SK-N-SH treated with all-trans-retinoic acid at 6 μM for 48 hours (cell line): ENCODE data around the gene CTNND2.

ENCODE experiments used
- ATAC-seq: fragments of 200-7000 bp; cut with Tn5 transposase; 3 replicates; pipeline ENCODE4 v1.9.1; 2020; ENCODE audit warnings: mild to moderate bottlenecking, moderate library complexity
- ARNTL ChIP-seq: fragments of 450-650 bp; formaldehyde crosslinking; IDR thresholded peaks from 2 replicates; pipeline ENCODE4 v1.5.0; 2020; ENCODE audit warnings: low read depth, mild to moderate bottlenecking, moderate library complexity, borderline replicate concordance
- BACH2 ChIP-seq: fragments of 250-450 bp; sonication (Bioruptor Pico); IDR thresholded peaks from 2 replicates; pipeline ENCODE4 v1.9.0; 2021; ENCODE audit warnings: mild to moderate bottlenecking, borderline replicate concordance
- CREB5 ChIP-seq: fragments of 250-450 bp; sonication (Bioruptor Pico); IDR thresholded peaks from 2 replicates; pipeline ENCODE4 v1.5.1; 2020; ENCODE audit warnings: low read depth, mild to moderate bottlenecking, moderate library complexity
- CSDC2 ChIP-seq: fragments of 250-450 bp; sonication (Bioruptor Pico); IDR thresholded peaks from 2 replicates; pipeline ENCODE4 v1.5.0; 2020; ENCODE audit warnings: mild to moderate bottlenecking, moderate library complexity
- CSRNP3 ChIP-seq: fragments of 250-450 bp; sonication (Bioruptor Pico); IDR thresholded peaks from 2 replicates; pipeline ENCODE4 v1.5.1; 2021; ENCODE audit warnings: mild to moderate bottlenecking, moderate library complexity
- ESRRG ChIP-seq: fragments of 250-450 bp; sonication (Bioruptor Pico); IDR thresholded peaks from 2 replicates; pipeline ENCODE4 v1.6.1; 2021; ENCODE audit warnings: mild to moderate bottlenecking
- GLIS3 ChIP-seq: fragments of 250-450 bp; sonication (Bioruptor Pico); IDR thresholded peaks from 2 replicates; pipeline ENCODE4 v1.5.0; 2020; ENCODE audit warnings: mild to moderate bottlenecking, moderate library complexity
- OSR1 ChIP-seq: fragments of 250-450 bp; sonication (Bioruptor Pico); IDR thresholded peaks from 2 replicates; pipeline ENCODE4 v1.8.0; 2022; ENCODE audit warnings: moderate library complexity, mild to moderate bottlenecking, inconsistent platforms
- PATZ1 ChIP-seq: fragments of 250-450 bp; sonication (Bioruptor Pico); IDR thresholded peaks from 2 replicates; pipeline ENCODE4 v1.8.0; 2020; ENCODE audit warnings: mild to moderate bottlenecking, moderate library complexity, borderline replicate concordance
- POU6F1 ChIP-seq: fragments of 250-450 bp; sonication (Bioruptor Pico); IDR thresholded peaks from 2 replicates; pipeline ENCODE4 v1.8.0; 2021; ENCODE audit warnings: low read depth, mild to moderate bottlenecking, moderate library complexity, borderline replicate concordance
- PPARA ChIP-seq: fragments of 250-450 bp; sonication (Bioruptor Pico); IDR thresholded peaks from 2 replicates; pipeline ENCODE4 v1.5.0; 2020; ENCODE audit warnings: mild to moderate bottlenecking, borderline replicate concordance
- SNAI2 ChIP-seq: fragments of 250-450 bp; sonication (Bioruptor Pico); IDR thresholded peaks from 2 replicates; pipeline ENCODE4 v1.5.0; 2020; ENCODE audit warnings: mild to moderate bottlenecking, moderate library complexity
- TCF4 ChIP-seq: fragments of 250-450 bp; sonication (Bioruptor Pico); IDR thresholded peaks from 2 replicates; pipeline ENCODE4 v1.8.0; 2021; ENCODE audit warnings: mild to moderate bottlenecking, moderate library complexity, borderline replicate concordance
- ZC3H10 ChIP-seq: fragments of 250-450 bp; sonication (Bioruptor Pico); IDR thresholded peaks from 2 replicates; pipeline ENCODE4 v1.5.1; 2021; ENCODE audit warnings: mild to moderate bottlenecking, moderate library complexity
- ZFP3 ChIP-seq: fragments of 250-450 bp; sonication (Bioruptor Pico); IDR thresholded peaks from 2 replicates; pipeline ENCODE4 v1.5.0; 2020; ENCODE audit warnings: mild to moderate bottlenecking, moderate library complexity
- ZFP30 ChIP-seq: fragments of 450-650 bp; formaldehyde crosslinking; IDR thresholded peaks from 2 replicates; pipeline ENCODE4 v1.5.0; 2022; ENCODE audit warnings: mild to moderate bottlenecking, moderate library complexity
- ZNF565 ChIP-seq: fragments of 450-650 bp; formaldehyde crosslinking; conservative IDR thresholded peaks from 2 replicates; pipeline ENCODE4 v1.5.0; 2020; ENCODE audit warnings: low read depth, mild to moderate bottlenecking, moderate library complexity
- ZNF8 ChIP-seq: fragments of 450-650 bp; formaldehyde crosslinking; IDR thresholded peaks from 2 replicates; pipeline ENCODE4 v1.5.0; 2020; ENCODE audit warnings: mild to moderate bottlenecking, moderate library complexity

CTNND2 gene

GRCh38 chr5:11791792-11792191, 112.5 kb downstream of the CTNND2 start:
- no peak for ATAC-seq
- TF ChIP-seq BACH2 (CRISPR knock-in tag) (no peak), POU6F1 (CRISPR knock-in tag) (no peak), CSDC2 (no peak)

GRCh38 chr5:11790201-11790600, 114.0 kb downstream of the CTNND2 start:
- no peak for TF ChIP-seq ZNF565
- TF ChIP-seq BACH2 (CRISPR knock-in tag): no peak
- no peak for TF ChIP-seq PATZ1 (CRISPR knock-in tag)
- no peak for TF ChIP-seq SNAI2
- TF ChIP-seq GLIS3 (CRISPR knock-in tag): no peak
- TF ChIP-seq PPARA (CRISPR knock-in tag): no peak
- TF ChIP-seq CSRNP3 (CRISPR knock-in tag): no peak
- TF ChIP-seq ESRRG (CRISPR knock-in tag): no peak
- ATAC-seq: no peak

- no peak for ATAC-seq
These were observed 118.4 kb downstream of the CTNND2 start for GRCh38 chr5:11785771-11786352.

GRCh38 chr5:11780641-11781345, 123.5 kb downstream of the CTNND2 start:
- no peak for ATAC-seq
- no peak for TF ChIP-seq CSDC2
- TF ChIP-seq ESRRG (CRISPR knock-in tag): no peak
- TF ChIP-seq BACH2 (CRISPR knock-in tag): no peak
- TF ChIP-seq CSRNP3 (CRISPR knock-in tag): no peak
- no peak for TF ChIP-seq ZFP3 (CRISPR knock-in tag)
- no peak for TF ChIP-seq OSR1
- TF ChIP-seq ZNF8 (CRISPR knock-in tag): no peak
- no peak for TF ChIP-seq SNAI2
- no peak for TF ChIP-seq ZC3H10
- TF ChIP-seq CREB5: no peak

More at GRCh38 chr5:11785771-11786352, 118.4 kb downstream of the CTNND2 start:
- TF ChIP-seq TCF4 (CRISPR knock-in tag) (no peak), PATZ1 (CRISPR knock-in tag) (no peak), ESRRG (CRISPR knock-in tag) (no peak), CSDC2 (no peak), ZFP30 (CRISPR knock-in tag) (no peak), PPARA (CRISPR knock-in tag) (no peak), ARNTL (CRISPR knock-in tag) (no peak), POU6F1 (CRISPR knock-in tag) (no peak), ZFP3 (CRISPR knock-in tag) (no peak)
- TF ChIP-seq, all 23 proteins: peak for 0
